ENCODE results near the gene GRIN2C. TPM values are rescaled to one million over a fixed set of nuclear protein-coding genes. Genes with fewer than 3 reads are reported as not detected.

The GRIN2C gene
- total RNA-seq, 1 donor from 2014 or later, result 1.2 TPM

DNA sequence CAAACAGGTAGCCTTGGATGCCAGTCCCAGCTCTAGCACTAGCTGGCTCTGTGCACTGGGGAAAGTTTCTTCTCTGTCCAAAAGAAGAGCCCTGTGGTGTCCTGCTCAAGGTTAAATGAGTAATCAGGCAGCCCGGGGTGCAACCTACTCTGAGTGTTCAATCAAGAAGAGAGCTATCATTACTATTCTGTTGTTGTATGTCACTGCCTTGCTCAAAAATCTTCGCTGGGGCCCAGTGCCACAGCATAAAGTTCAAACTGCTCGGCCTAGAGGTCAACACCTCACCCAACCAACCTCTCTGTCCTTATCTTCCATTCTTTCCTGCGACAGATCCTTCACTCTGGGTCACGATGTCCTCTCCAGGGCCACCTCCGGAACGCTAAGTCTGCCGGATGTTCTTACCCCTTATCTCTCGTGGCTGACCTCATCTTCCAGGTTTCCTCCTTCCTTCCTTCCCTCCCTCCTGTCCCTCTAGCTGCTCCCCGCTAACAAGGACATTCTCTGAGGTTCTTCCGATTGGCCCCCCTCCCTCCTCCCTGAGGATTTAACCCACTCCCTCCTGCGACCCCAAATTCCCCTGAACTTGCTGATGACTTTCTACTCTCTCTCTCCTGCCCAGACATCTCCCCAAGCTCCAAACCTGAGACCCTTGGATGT lies 8.7 kb upstream of the GRIN2C start:
- intact Hi-C loops (cut with DNase I), result no loop called here
- DNase-seq (ENCODE audit: missing footprints) (peak; percentile 27), ATAC-seq (no peak)

DNA sequence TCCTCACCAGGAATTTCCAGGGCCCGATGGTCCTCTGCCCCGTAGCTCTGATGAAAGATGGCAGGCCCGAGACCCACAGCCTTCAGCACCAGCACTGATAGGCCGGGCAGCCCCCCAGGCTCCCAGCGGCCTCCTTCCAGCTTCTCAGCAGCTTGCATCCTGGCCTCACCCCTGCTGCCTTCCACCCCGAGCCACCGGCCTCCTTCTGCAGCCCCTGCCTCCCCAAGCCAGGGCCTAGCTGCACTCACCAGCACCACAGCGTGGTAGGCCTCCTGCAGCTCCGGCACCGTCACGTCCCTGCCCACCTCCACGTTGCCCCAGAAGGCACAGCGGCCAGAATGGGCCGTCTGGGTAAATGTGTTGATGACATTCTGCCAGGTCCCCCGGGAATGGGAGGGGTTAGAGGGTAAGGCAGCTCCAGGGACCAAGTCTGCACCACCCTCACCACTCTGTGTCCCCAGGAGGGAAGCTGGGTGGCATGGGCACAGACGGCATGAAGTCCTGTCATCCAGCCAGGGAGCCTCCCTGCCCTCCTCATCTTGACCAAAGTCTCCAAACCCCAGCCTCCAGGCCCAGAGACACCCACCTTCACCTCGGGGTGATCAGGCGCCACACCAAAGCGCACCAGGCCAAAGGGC lies 6.6 kb upstream of the GRIN2C start:
- peak; percentile 50 for DNase-seq (ENCODE audit: missing footprints)
- intact Hi-C loops (cut with DNase I), result no loop called here

DNA sequence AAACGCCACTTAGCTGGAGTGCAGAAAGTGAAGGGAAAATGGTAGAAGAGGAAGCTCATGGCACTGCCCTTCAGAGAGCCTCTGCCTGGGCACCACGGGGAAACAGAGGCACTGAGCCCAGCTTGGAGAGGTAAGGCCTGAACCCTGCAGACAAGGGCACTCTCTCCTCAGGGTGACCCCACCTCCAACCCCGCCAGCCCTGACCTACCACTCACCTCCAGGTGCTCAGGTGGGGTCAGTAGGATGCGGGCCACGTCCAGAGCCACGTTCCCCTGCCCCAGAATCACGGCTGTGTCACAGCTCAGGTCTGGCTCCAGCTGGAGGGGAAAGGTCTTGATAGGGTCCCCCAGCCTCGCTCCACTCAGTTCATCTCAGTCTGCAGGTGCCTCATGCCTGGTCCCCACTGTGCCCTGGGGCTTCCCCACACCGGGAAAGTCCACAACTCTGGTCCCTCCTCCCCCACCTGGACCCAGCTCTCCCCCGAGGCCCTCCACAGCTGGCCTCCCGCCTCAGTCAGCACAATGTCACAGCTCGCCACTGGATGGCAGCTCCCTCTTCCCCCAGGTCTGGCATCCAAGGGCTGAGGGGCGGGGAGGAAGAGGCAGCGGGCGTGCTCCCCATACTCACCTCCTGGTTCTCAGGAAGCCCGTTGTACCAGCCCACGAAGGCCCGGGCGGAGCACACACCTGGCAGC lies 6.0 kb upstream of the GRIN2C start:
- ATAC-seq (no peak), DNase-seq (ENCODE audit: missing footprints) (peak; percentile 40)
- intact Hi-C loops (cut with DNase I), result loop anchor here (1.0 kb wide), 1 partner anchor 74 kb away; no protein-coding TSS in a partner anchor

More for the DNA sequence above, 6.6 kb upstream of the GRIN2C start:
- no peak for ATAC-seq

DNA sequence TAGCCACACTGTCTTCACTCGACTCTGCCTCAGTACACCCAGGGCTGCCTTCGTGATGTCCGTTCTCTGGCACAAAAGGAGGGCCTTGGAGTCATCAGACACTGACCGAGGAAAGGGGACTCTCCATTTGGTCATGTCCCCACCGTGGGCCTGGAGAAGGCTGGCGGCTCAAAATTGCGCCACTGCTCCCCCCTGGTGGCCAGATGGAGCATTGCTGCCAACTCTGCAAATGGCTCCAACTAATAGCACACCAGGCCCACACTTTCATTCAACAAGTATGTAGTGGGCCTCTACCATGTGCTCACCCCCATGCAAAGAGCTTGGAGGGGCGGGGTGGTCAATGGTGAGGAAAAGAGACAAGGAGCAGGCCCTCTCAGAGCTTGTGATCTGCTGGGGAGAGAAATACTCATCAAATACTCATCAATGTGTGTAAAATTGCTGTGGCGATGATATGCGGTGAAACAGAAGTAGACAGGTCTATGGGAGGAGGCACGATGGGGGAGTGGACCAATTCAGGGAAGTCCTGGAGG lies 5.2 kb upstream of the GRIN2C start:
- intact Hi-C loops (cut with DNase I), result loop anchor here (1.0 to 5.0 kb wide), 2 partner anchors 74 to 208 kb away; no protein-coding TSS in a partner anchor
- peak; percentile 85 for DNase-seq (ENCODE audit: missing footprints)
- peak; percentile 52 for ATAC-seq

DNA sequence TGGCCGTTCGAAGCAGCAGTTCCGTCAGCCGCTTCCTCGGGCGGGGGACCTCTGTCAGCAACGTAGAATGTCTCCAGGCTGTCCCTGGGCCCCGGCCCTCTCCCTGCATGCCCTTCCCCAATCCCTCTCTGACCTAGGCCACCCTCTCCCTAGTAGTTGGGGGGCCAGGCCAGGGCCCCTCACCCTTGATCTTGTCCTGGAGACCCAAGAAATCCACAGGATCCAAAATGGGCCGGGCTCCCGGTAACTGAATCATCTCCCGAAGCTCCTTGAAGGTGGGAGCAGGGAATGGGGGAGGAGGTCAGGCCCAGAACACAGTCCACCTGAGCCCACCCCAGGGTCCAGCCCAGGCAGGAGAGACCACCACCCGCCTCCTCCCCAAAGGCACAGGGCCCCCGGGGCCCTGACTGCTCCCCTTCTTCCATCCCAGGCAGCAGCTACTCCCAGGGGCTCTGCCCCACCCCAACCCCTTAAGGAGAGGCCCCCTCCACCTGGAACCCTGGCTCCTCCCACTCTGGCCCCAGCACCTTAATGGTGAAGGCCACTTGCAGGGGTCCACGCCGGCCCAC lies 4.7 kb upstream of the GRIN2C start:
- no peak for ATAC-seq

DNA sequence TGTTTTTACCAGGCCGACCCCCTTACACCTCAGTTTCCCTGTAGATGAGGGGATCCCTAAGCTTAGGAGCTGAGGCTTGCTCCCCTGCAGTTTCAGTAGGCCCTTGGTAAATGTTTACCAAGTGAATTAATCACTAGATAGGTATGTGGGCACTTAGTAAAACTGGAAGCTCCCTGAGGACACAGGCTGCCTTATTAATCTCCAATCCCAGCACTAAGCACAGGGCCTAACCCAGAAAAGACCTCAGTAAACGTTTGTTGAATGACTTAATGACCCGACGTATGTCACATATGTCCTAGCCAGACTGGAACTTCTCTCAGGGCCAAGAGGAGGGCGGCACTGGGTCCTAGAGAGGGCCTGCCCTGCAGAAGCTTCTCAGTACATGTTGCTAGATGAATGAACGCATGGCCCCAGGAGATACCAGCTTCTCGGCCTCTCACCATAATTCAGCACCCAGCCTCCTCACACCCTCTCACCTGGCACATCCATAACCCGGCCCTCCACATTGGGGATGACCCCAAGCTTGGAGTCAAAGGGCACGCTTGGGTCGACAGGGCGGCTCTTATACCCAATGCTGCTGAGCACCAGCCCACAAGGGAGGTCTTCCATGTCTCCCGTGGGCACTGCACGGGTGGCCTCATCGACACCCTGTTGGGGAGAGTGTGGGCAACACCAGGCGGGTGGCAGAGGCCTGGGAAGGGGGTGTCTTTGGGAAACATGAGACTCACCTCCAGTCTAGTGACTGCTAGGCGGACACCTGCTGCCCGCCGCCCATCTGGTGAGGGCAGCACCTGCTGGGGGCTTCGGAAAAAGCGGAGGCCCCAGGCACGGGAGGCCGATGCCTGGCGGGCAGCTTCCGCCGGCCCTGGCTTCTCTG lies 4.0 kb upstream of the GRIN2C start:
- no peak for DNase-seq (ENCODE audit: missing footprints)
- ATAC-seq, result no peak
- intact Hi-C loops (cut with DNase I), result loop anchor here (2.0 to 5.0 kb wide), 3 partner anchors 21 to 206 kb away; no protein-coding TSS in a partner anchor

More for the DNA sequence above, 4.7 kb upstream of the GRIN2C start:
- peak; percentile 66 for DNase-seq (ENCODE audit: missing footprints)
- intact Hi-C loops (cut with DNase I), result loop anchor here (5.0 kb wide), 1 partner anchor 207 kb away; no protein-coding TSS in a partner anchor

DNA sequence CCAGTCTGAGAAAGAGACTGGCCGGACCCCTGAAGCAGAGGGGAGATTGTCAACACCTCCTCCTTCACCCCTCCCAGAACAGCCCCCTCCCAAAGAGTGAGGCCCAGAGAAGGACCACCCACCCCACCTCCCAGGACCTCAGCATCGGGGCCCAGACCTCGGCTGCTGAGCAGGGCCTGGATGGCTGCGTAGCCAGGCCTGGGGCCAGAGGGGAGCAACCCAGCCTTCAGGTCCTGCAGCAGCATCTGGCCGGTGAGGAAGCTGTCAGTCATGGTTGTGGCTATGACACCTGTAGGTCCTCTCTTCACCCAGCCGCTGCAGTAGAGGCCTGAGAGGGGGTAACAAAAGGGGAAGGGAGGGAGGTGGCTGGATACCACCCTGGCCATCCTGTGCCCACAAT lies 3.2 kb upstream of the GRIN2C start:
- ATAC-seq, result no peak
- intact Hi-C loops (cut with DNase I), result loop anchor here (2.0 to 5.0 kb wide), 3 partner anchors 20 to 206 kb away; no protein-coding TSS in a partner anchor
- no peak for DNase-seq (ENCODE audit: missing footprints)

DNA sequence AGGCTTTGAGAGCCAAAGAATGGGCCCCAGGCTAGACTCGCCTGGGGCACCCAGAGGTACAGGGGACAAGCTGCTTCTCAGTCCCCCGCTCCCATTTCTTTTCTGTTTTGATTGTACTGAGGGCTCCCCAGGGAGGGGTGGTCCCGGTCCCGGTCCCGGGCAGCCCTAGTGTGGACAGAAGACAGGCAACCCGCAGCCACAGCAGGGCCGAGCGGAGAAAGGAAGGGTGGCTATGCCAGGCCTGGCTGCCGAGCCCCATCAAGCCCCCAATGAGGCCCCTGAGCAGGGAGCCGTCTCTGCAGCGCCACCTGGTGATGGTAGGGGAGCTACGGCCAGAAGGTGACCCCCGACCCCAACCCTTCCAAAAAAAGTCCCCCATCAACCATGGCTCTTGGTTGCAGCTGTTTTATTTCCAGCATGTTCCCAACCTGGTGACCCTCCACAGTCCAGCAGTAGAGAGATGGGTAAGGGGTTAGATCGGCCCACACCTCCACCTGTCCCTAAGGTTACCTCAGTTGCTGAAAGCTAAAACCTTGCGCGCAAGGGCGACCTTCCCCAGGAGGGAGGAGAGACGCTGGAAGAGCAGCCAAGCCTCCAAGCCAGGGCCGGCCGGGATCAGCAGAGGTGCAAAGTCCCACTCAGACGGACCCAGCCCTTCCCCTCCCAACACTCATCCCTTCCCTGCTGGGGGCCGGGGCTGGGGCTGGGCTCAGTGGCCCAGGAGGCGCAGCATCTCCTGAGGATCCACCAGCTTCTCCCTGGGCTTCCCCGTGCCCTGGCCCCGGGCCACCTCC lies 2.6 kb upstream of the GRIN2C start:
- intact Hi-C loops (cut with DNase I), result loop anchor here (2.0 to 5.0 kb wide), 3 partner anchors 20 to 205 kb away; no protein-coding TSS in a partner anchor
- ATAC-seq (peak; percentile 71), DNase-seq (ENCODE audit: missing footprints) (peak; percentile 86)

DNA sequence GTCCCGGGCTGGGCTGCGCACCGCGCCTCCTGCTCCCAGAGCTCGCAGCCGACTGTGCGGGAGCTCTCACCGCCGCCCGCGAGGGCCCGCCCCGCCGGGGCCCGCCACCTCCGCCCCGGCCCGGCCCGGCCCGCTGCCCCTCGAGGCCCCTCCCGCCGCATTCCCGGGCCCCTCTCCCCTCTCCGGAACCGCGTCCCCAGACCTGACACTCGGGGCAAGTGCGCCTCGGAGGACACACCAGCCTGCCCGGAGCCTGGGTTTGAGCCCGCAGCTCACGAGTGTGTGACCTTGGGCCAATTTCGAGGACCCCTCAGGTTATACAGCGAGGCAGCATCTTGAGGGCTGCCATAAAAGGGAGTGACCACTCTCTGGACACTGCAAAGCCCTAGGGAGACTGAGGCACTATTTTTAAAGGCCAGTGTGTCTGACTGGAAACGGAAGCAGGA lies 2.0 kb upstream of the GRIN2C start:
- intact Hi-C loops (cut with DNase I), result loop anchor here (2.0 to 5.0 kb wide), 3 partner anchors 19 to 204 kb away; no protein-coding TSS in a partner anchor
- DNase-seq (ENCODE audit: missing footprints), result no peak
- ATAC-seq, result no peak

DNA sequence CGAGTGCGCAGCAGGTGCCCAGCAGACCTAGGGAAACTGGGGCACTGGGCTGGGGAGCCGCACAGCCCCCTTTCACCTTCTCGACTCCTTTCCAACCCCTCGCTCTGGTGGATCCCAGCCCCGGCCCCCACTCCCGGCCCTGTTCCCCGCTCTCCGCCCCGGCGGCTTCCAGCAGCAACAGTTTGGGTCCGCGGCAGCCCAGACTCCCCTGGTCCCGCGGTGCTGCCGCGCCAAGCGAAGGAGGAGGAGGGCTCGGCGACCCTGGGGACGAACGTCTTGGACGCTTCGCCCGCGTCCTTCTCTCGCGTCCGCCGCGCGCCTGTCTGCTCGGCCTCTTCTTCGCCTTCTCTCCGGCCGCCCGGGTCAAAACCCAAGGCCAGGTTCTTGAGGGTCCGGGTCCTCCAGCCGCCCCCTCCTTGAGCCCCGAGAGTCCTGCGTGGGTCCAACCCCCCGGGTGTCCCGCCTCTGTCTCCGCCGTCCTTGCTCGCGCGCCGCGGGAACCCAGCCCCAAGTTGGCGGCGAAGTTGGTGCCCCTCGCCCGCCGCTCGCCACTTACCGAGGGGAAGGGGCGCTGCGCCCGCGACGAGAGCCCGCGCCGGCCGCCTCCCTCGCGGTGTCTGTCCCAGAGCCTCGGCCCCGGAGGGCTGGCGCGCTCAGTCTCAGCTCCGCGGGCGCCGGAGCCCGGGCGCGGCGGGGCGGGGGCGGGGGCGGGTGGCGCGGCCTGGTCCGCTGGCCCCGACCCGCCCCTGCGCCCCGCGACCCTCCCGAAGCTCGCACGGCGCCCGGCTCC lies 1.4 kb upstream of the GRIN2C start:
- DNase-seq (ENCODE audit: missing footprints) (no peak), ATAC-seq (no peak)
- intact Hi-C loops (cut with DNase I), result loop anchor here (5.0 kb wide), 1 partner anchor 204 kb away; no protein-coding TSS in a partner anchor

DNA sequence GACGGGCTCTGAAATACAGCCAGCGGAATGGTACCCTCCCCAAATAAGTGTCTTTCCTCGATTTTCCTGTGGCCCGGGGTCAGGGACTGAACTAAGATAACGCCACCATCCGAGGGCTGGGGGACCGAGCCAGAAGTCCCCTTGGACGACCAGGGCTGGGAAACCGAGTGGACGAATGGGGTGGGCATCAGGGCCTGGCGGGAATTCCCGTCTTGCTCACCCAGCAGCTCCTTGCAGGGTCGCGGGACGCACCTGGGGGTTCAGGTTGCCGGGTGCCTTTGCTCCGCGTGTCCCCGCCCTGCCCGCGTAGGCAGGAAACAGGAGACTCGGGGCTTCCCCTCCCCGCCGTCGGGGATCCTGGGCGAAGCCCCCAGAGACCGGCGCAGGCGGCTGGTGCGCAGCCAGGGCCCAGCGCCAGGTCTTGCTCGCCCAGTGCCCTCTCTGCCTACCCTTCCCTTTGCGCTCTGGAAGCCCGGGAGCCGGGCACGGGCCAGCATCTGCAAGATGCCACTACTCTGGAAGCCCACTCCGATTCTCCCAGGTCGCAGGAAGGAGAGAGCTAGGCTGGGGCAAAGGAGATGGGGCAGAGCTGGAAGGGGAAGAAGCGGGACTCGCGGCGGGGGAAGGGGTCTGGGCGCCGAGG lies 665 bp upstream of the GRIN2C start:
- intact Hi-C loops (cut with DNase I), result loop anchor here (5.0 kb wide), 1 partner anchor 203 kb away; no protein-coding TSS in a partner anchor
- ATAC-seq (no peak), DNase-seq (ENCODE audit: missing footprints) (no peak)

DNA sequence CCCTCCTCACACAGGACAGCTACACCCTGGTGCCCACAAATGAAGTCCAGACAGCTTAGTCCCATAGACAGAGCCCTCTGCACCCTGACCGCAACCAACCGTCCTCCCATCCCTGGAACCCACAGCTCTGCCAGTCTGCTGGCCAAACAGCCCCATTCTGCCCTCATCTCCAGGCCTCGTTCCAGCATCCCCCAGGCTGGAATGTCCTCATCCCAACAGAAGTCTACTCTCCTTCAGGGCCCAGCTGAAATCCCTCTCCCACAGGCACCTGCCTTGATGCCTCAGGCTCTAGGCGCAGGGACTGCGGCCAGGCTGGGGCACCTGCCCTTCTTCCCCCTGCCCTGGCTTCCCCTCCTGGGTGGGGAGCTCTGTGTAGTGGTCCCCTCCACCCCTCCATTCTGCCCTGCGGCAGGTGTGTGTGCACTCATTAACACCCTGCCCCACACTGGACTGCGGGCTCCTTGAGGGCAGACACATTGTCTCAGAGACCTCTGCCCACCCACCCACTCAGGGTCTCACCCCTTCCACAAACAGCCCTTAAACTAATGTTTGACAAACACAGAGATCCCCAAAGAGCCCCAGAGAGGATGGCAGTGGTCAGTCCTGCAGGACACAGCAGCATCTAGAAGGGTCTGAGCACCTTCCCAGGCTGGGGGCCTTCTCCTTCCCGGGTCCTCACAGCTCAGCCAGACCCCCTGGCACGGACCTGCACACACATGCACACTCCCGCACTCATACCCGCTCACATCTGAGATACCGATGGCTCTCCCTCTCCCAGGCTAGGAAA lies 820 bp downstream of the GRIN2C start:
- ATAC-seq (no peak), DNase-seq (ENCODE audit: missing footprints) (no peak)
- intact Hi-C loops (cut with DNase I), result no loop called here

DNA sequence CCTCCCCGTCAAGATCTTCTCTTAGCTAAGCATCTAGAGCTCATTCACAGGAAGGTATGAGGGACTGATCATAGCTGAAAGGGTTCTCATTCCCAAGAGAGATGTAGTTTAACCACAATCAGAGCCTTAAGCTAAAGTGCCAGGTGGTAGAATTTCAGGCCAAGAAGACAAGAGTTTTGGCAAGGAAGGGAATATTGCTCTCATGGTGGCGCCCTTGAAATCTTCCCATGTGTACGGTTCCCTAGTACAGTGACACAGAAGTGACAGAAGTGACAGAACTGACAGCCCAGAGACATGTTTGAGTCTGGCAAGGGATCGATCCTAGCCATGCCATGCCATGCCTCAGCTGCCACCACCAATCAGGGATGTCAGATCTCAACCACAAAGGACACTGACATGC lies 2.5 kb downstream of the GRIN2C start:
- no peak for DNase-seq (ENCODE audit: missing footprints)
- no peak for ATAC-seq
- intact Hi-C loops (cut with DNase I), result no loop called here

DNA sequence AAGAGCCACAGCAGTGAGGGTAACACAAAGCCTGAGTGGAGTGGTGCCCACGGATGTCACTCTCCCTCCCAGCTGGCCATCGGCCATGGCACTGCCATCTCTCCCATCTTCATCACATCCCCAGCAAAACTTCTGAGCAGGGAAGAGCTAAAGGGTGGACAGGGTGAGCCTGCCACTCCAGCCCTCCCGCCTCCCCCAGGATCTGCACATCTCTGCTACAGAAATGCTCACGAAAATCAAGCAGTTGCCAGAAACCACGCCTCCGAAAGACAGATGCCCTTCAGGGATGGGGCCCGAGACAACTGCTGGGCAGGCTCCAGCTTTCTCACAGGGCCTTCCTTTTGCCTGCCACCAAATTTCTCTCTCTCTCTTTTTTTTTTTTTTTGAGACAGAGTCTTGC lies 3.6 kb downstream of the GRIN2C start:
- intact Hi-C loops (cut with DNase I), result no loop called here
- DNase-seq (ENCODE audit: missing footprints), result no peak
- ATAC-seq, result no peak

DNA sequence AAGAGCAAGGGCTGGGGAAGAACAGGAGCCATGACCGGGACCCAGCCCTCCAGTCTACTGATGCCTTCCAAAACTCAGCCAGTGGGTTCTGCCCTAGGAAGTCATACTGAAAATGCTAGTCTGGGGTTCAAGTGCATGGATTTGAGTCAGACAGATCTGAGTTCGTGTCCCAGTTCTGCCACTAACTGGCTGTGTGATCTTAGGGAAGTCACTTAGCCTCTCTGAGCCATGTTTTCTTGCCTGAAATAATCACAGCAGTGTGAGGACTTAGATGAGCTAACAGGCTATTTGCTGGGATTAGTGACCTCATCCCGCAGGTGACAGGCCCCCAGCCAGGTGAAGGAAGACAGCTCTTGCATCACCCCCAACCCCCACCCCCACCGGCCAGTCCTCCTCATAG lies 4.4 kb downstream of the GRIN2C start:
- ATAC-seq, result no peak
- DNase-seq (ENCODE audit: missing footprints), result peak; percentile 2
- intact Hi-C loops (cut with DNase I), result no loop called here

All from Right ventricle myocardium inferior (tissue), 1 donor.